Endothelial cell of umbilical vein (primary cell): Measurements from ENCODE around the gene PBOV1. TPM values are rescaled to one million over a fixed set of nuclear protein-coding genes. Genes with fewer than 3 reads are reported as not detected.

Experiments
- BruUV-seq: library from RNA; stranded (reverse); fragments of 400-500 nt; replicated peaks from 2 replicates; lab custom pipeline; 2021; lab: Mats Ljungman, UMichigan
- CTCF ChIA-PET: fragments of 300-600, 350-600 bp; sonication (Branson Sonifier 250); formaldehyde crosslinking; loops from one replicate; lab custom pipeline; 2021; ENCODE audit warnings: antibody characterized with exemption, inconsistent platforms; lab: Charles Lee
- POLR2A ChIA-PET: fragments of 300-600, 350-600 bp; sonication (Branson Sonifier 250); formaldehyde crosslinking; loops from one replicate; lab custom pipeline; 2021; ENCODE audit warnings: antibody characterized with exemption, inconsistent platforms; lab: Charles Lee
- DNase-seq: peaks from one replicate; pipeline ENCODE4 v3.0.0-alpha.2; 2011; ENCODE audit warnings: low read depth, low spot score
- FAIRE-seq: peaks from 2 replicates; lab custom pipeline; 2011; peaks lifted over from hg19 to GRCh38; lab: Jason Lieb, UNC
- H2AFZ ChIP-seq: 2 replicates; pipeline ENCODE4 v1.6.0; 2012; ENCODE audit warnings: low read depth, low read length, control low read depth, inconsistent platforms
- H3K27ac ChIP-seq: 2 replicates; pipeline ENCODE4 v1.5.1; 2011; ENCODE audit warnings: low read depth, mild to moderate bottlenecking, control low read depth, low read length, moderate library complexity; ENCODE audit not compliant: insufficient read depth
- H3K27me3 ChIP-seq, 2 experiments: 2 replicates each; pipeline versions ENCODE4 v1.6.0 to v1.6.1; 2011; ENCODE audit warnings: low read length in 2 of 2, mixed read lengths in 1 of 2; ENCODE audit not compliant: control insufficient read depth in 2 of 2, insufficient read depth in 2 of 2
- H3K36me3 ChIP-seq, 2 experiments: 2 replicates in 1 of 2; 3 replicates in 1 of 2; pipeline ENCODE4 v1.5.1; 2011; ENCODE audit warnings: low read length in 2 of 2, mild to moderate bottlenecking in 1 of 2, moderate library complexity in 1 of 2; ENCODE audit not compliant: control insufficient read depth in 2 of 2, insufficient read depth in 2 of 2; ENCODE audit errors: extremely low read depth in 1 of 2
- H3K4me1 ChIP-seq: 3 replicates; pipeline ENCODE4 v1.5.1; 2011; ENCODE audit warnings: mild to moderate bottlenecking, low read length; ENCODE audit not compliant: control insufficient read depth, insufficient read depth; ENCODE audit errors: extremely low read depth
- H3K4me2 ChIP-seq: 2 replicates; pipeline ENCODE4 v1.6.1; 2011; ENCODE audit warnings: low read length, control low read depth, mixed read lengths; ENCODE audit not compliant: insufficient read depth
- H3K4me3 ChIP-seq, 3 experiments: fragments of 200-600 bp in 1 of 3; sonication (generic), shearing (Covaris generic) in 1 of 3; replicated peaks in 1 of 3; 2 replicates each; pipeline ENCODE4 v1.5.1; 2011 to 2016; ENCODE audit warnings: control low read depth in 3 of 3, low read length in 3 of 3, mild to moderate bottlenecking in 2 of 3, inconsistent platforms in 1 of 3, low read depth in 1 of 3, moderate library complexity in 1 of 3; ENCODE audit not compliant: insufficient read depth in 1 of 3
- H3K79me2 ChIP-seq: 2 replicates; pipeline ENCODE4 v1.6.0; 2012; ENCODE audit warnings: low read length, inconsistent platforms; ENCODE audit not compliant: control insufficient read depth, insufficient read depth
- H3K9ac ChIP-seq: replicated peaks from 2 replicates; pipeline ENCODE3; 2011; ENCODE audit warnings: low read length, control low read depth; ENCODE audit not compliant: insufficient read depth; ENCODE audit errors: extremely low read depth
- H3K9me1 ChIP-seq: replicated peaks from 3 replicates; pipeline ENCODE4 v1.6.0; 2011; ENCODE audit warnings: mild to moderate bottlenecking, low read length; ENCODE audit not compliant: control insufficient read depth, insufficient read depth; ENCODE audit errors: extremely low read depth
- H3K9me3 ChIP-seq: replicated peaks from 2 replicates; pipeline ENCODE4 v1.5.1; 2012; ENCODE audit warnings: low read length, inconsistent platforms; ENCODE audit not compliant: control insufficient read depth, insufficient read depth
- H4K20me1 ChIP-seq: replicated peaks from 2 replicates; pipeline ENCODE3; 2011; ENCODE audit warnings: mild to moderate bottlenecking, low read length; ENCODE audit not compliant: control insufficient read depth, insufficient read depth; ENCODE audit errors: extremely low read depth
- EZH2 ChIP-seq: IDR thresholded peaks from 2 replicates; pipeline ENCODE4 v1.6.1; 2012; ENCODE audit warnings: borderline replicate concordance, low read depth, mild to moderate bottlenecking, moderate library complexity, low read length, inconsistent platforms; ENCODE audit not compliant: severe bottlenecking
- FOS ChIP-seq: IDR thresholded peaks from 2 replicates; pipeline ENCODE4 v1.6.1; 2011; ENCODE audit warnings: mild to moderate bottlenecking, low read length, moderate library complexity, borderline replicate concordance; ENCODE audit not compliant: insufficient read depth
- GATA2 ChIP-seq: IDR thresholded peaks from 2 replicates; pipeline ENCODE4 v1.7.0; 2011; ENCODE audit warnings: low read depth, mild to moderate bottlenecking, moderate library complexity, mixed read lengths, low read length; ENCODE audit not compliant: insufficient read length, insufficient read depth
- JUN ChIP-seq: IDR thresholded peaks from 2 replicates; pipeline ENCODE4 v1.6.1; 2011; ENCODE audit warnings: borderline replicate concordance, low read depth; ENCODE audit not compliant: insufficient read length, insufficient read depth
- MYC ChIP-seq: IDR thresholded peaks from one replicate; pipeline ENCODE4 v1.6.1; 2011; ENCODE audit warnings: mild to moderate bottlenecking, low read depth, low read length
- POLR2A ChIP-seq: IDR thresholded peaks from 2 replicates; pipeline ENCODE4 v1.6.1; 2012; ENCODE audit warnings: low read depth, mild to moderate bottlenecking, control low read depth, low read length
- POLR2AphosphoS5 ChIP-seq: IDR thresholded peaks from 2 replicates; pipeline ENCODE4 v1.6.1; 2012; ENCODE audit warnings: low read depth, mild to moderate bottlenecking, control low read depth, low read length, moderate library complexity; ENCODE audit not compliant: insufficient read depth
- dilution Hi-C: fragments of 300-500 bp; cut with MboI; formaldehyde crosslinking; loops from one replicate; pipeline ENCODE4 v1.15.0; 2019; ENCODE audit warnings: low sequenced_read_pairs; ENCODE audit not compliant: extremely low pct_ligation_motif_present
- intact Hi-C: fragments of 100-400 bp; cut with micrococcal nuclease; formaldehyde crosslinking; loops from one replicate; pipeline ENCODE4 v1.10.0; 2022
- polyA plus RNA-seq, 4 experiments: library from polyadenylated mRNA; depleted of rRNA in 3 of 4; stranded (reverse) in 3 of 4; unstranded in 1 of 4; fragments of >200 nt; gene quantifications; 2 replicates each; pipeline versions ENCODE4 v1.2.1 to v1.2.3, GENCODE V29; 2011 to 2012; ENCODE audit warnings: missing spikeins in 1 of 4
- total RNA-seq: library from RNA; stranded (reverse); gene quantifications from 2 replicates; pipeline ENCODE4 v1.2.3, GENCODE V29; 2021
- TF ChIP-seq, protein P1 (sequence below), 2 donors: IDR thresholded peaks; 1 replicate in 1 of 2; 2 replicates in 1 of 2; pipeline ENCODE4 v1.5.1; 2011; ENCODE audit warnings: low read length in 2 of 2, mild to moderate bottlenecking in 2 of 2, moderate library complexity in 2 of 2, control low read depth in 1 of 2, inconsistent platforms in 1 of 2, low read depth in 1 of 2; ENCODE audit not compliant: insufficient read depth in 1 of 2; ENCODE audit errors: extremely low read depth in 1 of 2
- TF ChIP-seq, protein P2 (sequence below): IDR thresholded peaks from 2 replicates; pipeline ENCODE4 v1.6.1; 2011; ENCODE audit not compliant: insufficient read depth, insufficient read length

PBOV1 gene
- total and polyA plus RNA-seq, 2 donors (not counting 3 experiments of a cell fraction or from before 2014, with no cell fraction given): not detected

DNA sequence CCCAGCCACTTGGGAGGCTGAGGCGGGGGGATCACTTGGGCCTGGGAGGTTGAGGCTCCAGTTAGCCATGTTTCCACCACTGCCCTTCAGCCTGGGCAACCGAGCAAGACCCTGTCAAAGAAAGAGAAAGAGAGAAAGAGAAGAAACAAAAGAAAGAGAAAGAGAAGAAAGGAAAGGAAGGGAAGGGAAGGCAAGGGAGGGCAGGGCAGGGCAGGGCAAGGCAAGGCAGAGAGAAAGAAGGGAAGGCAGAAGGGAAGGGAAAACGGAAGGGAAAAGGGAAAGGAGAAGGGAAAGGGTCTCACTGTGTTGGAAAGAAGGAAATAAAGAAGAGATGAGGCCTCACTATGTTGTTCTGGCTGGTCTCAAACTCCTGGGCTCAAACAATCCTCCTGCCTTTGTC, 47.8 kb upstream of the PBOV1 start:
- no peaks in the 10 kb centered on the region for H3K36me3 ChIP-seq
- FAIRE-seq (no peak), DNase-seq (no peak)
- H3K4me3 ChIP-seq: no peak overlapping the region
- H3K4me2 ChIP-seq: no peak overlapping the region
- H3K27me3 ChIP-seq: no peaks in the 10 kb centered on the region
- dilution Hi-C loops: no loop called here
- POLR2A ChIA-PET: no interaction called here
- H3K4me1 ChIP-seq: no peaks in the 10 kb centered on the region
- intact Hi-C loops: no loop called here
- no peak overlapping the region for H2AFZ ChIP-seq
- H3K79me2 ChIP-seq: no peaks in the 10 kb centered on the region
- H3K9me1 ChIP-seq: no peaks in the 10 kb centered on the region
- no peaks in the 10 kb centered on the region for H3K9me3 ChIP-seq
- H3K27ac ChIP-seq: no peak overlapping the region
- BruUV-seq: no TSS peak
- H3K9ac ChIP-seq: no peak overlapping the region
- no peaks in the 10 kb centered on the region for H4K20me1 ChIP-seq
- CTCF ChIA-PET: interaction anchor here (1.1 kb wide), 1 partner anchor 10 kb away, joined by 5 read pairs; no protein-coding TSS in a partner anchor
- TF ChIP-seq JUN: no peak
- TF ChIP-seq, protein P1, sequence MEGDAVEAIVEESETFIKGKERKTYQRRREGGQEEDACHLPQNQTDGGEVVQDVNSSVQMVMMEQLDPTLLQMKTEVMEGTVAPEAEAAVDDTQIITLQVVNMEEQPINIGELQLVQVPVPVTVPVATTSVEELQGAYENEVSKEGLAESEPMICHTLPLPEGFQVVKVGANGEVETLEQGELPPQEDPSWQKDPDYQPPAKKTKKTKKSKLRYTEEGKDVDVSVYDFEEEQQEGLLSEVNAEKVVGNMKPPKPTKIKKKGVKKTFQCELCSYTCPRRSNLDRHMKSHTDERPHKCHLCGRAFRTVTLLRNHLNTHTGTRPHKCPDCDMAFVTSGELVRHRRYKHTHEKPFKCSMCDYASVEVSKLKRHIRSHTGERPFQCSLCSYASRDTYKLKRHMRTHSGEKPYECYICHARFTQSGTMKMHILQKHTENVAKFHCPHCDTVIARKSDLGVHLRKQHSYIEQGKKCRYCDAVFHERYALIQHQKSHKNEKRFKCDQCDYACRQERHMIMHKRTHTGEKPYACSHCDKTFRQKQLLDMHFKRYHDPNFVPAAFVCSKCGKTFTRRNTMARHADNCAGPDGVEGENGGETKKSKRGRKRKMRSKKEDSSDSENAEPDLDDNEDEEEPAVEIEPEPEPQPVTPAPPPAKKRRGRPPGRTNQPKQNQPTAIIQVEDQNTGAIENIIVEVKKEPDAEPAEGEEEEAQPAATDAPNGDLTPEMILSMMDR (IDR thresholded peaks at IDR 0.05; ENCODE audit: extremely low read depth in 1 of 2, insufficient read depth in 1 of 2, low read depth in 1 of 2, low read length in 2 of 2): no peak
- TF ChIP-seq, protein P2, sequence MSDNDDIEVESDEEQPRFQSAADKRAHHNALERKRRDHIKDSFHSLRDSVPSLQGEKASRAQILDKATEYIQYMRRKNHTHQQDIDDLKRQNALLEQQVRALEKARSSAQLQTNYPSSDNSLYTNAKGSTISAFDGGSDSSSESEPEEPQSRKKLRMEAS: no peak
- no peak for TF ChIP-seq FOS
- TF ChIP-seq MYC: no peak
- no peak for TF ChIP-seq POLR2A
- no peak for TF ChIP-seq EZH2
- TF ChIP-seq POLR2AphosphoS5: no peak
- TF ChIP-seq GATA2: no peak
